DND-41 (cell line): Measurements from ENCODE around the gene LARP1.

Experiments
- ATAC-seq: fragments of 200-7000 bp; cut with Tn5 transposase; 3 replicates; pipeline ENCODE4 v1.9.1; 2021; ENCODE audit warnings: low read depth; ENCODE audit not compliant: insufficient read depth
- DNase-seq: peaks from one replicate; pipeline ENCODE4 v3.0.0-alpha.2; 2020
- H2AFZ ChIP-seq: 2 replicates; pipeline ENCODE4 v1.6.0; 2012; ENCODE audit warnings: low read depth, low read length
- H3K27ac ChIP-seq: 2 replicates; pipeline ENCODE4 v1.5.1; 2012; ENCODE audit warnings: low read length, inconsistent platforms
- H3K27me3 ChIP-seq: fragments of 200-600 bp; sonication (generic); 2 replicates; pipeline ENCODE4 v1.6.0; 2012; ENCODE audit warnings: low read length, mild to moderate bottlenecking, inconsistent platforms; ENCODE audit not compliant: insufficient read depth, poor library complexity
- H3K36me3 ChIP-seq: 2 replicates; pipeline ENCODE4 v1.5.1; 2012; ENCODE audit warnings: low read length, inconsistent platforms; ENCODE audit not compliant: insufficient read depth
- H3K4me1 ChIP-seq: 2 replicates; pipeline ENCODE4 v1.5.1; 2012; ENCODE audit warnings: mild to moderate bottlenecking, low read length; ENCODE audit not compliant: insufficient read depth
- H3K4me2 ChIP-seq: 2 replicates; pipeline ENCODE4 v1.6.0; 2012; ENCODE audit warnings: mild to moderate bottlenecking, moderate library complexity, low read length, inconsistent platforms; ENCODE audit not compliant: insufficient read depth
- H3K4me3 ChIP-seq, 2 experiments: fragments of 200-600 bp in 1 of 2; shearing (Covaris generic) in 1 of 2; 2 replicates each; pipeline ENCODE4 v1.5.1; 2012 to 2016; ENCODE audit warnings: inconsistent platforms in 2 of 2, low read length in 2 of 2, mild to moderate bottlenecking in 2 of 2, low read depth in 1 of 2, moderate library complexity in 1 of 2
- H3K79me2 ChIP-seq: 2 replicates; pipeline ENCODE4 v1.6.0; 2012; ENCODE audit warnings: low read length, inconsistent platforms; ENCODE audit not compliant: insufficient read depth
- H3K9ac ChIP-seq: 2 replicates; pipeline ENCODE4 v1.6.0; 2012; ENCODE audit warnings: low read depth, mild to moderate bottlenecking, inconsistent platforms, low read length, moderate library complexity
- H3K9me3 ChIP-seq: 2 replicates; pipeline ENCODE4 v1.5.1; 2012; ENCODE audit warnings: low read length, moderate library complexity, mild to moderate bottlenecking, inconsistent platforms; ENCODE audit not compliant: insufficient read depth, severe bottlenecking
- H4K20me1 ChIP-seq: 2 replicates; pipeline ENCODE4 v1.6.0; 2012; ENCODE audit warnings: low read length; ENCODE audit not compliant: insufficient read depth
- EZH2 ChIP-seq: IDR thresholded peaks from 3 replicates; pipeline ENCODE4 v1.6.1; 2012; ENCODE audit warnings: borderline replicate concordance, low read depth, mild to moderate bottlenecking, moderate library complexity, low read length, inconsistent platforms; ENCODE audit not compliant: severe bottlenecking
- TF ChIP-seq, protein P1 (sequence below): IDR thresholded peaks from 2 replicates; pipeline ENCODE4 v1.5.1; 2012; ENCODE audit warnings: borderline replicate concordance, low read length, moderate library complexity, mild to moderate bottlenecking; ENCODE audit not compliant: poor library complexity, severe bottlenecking; ENCODE audit errors: extremely low read depth

The LARP1 gene

DNA sequence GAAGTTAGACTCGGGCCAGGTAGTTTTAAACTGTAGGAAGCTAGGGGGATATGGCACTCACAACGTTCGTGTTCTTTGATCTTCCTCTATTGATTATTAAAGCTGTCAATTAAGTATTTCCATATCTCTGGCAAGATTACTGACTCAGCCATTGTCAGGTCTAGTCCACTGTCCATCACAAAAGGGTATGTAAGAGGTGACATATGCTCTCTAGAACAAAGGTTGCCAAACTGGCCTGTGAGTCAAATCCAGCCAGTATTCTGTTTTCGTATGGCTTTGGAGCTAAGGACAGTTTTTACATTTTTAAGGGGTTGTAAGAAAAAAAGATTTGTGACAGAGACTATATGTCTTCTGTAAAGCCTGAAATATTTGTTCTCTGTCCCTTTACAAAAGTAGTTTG, 51.0 kb downstream of the LARP1 start:
- H3K4me3 ChIP-seq = no peak overlapping the region
- H3K36me3 ChIP-seq = peaks cover 97% of the 10 kb centered on the region
- H3K27ac ChIP-seq = no peak overlapping the region
- H3K9me3 ChIP-seq = no peaks in the 10 kb centered on the region
- no peak overlapping the region for H3K9ac ChIP-seq
- H3K79me2 ChIP-seq = peaks cover 33% of the 10 kb centered on the region
- H3K4me2 ChIP-seq = no peak overlapping the region
- DNase-seq (no peak), ATAC-seq (no peak)
- H4K20me1 ChIP-seq = peaks cover 65% of the 10 kb centered on the region
- TF ChIP-seq, protein P1, sequence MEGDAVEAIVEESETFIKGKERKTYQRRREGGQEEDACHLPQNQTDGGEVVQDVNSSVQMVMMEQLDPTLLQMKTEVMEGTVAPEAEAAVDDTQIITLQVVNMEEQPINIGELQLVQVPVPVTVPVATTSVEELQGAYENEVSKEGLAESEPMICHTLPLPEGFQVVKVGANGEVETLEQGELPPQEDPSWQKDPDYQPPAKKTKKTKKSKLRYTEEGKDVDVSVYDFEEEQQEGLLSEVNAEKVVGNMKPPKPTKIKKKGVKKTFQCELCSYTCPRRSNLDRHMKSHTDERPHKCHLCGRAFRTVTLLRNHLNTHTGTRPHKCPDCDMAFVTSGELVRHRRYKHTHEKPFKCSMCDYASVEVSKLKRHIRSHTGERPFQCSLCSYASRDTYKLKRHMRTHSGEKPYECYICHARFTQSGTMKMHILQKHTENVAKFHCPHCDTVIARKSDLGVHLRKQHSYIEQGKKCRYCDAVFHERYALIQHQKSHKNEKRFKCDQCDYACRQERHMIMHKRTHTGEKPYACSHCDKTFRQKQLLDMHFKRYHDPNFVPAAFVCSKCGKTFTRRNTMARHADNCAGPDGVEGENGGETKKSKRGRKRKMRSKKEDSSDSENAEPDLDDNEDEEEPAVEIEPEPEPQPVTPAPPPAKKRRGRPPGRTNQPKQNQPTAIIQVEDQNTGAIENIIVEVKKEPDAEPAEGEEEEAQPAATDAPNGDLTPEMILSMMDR = no peak
- TF ChIP-seq EZH2 = no peak
- H3K27me3 ChIP-seq = no peaks in the 10 kb centered on the region
- H3K4me1 ChIP-seq = no peaks in the 10 kb centered on the region
- no peak overlapping the region for H2AFZ ChIP-seq

DNA sequence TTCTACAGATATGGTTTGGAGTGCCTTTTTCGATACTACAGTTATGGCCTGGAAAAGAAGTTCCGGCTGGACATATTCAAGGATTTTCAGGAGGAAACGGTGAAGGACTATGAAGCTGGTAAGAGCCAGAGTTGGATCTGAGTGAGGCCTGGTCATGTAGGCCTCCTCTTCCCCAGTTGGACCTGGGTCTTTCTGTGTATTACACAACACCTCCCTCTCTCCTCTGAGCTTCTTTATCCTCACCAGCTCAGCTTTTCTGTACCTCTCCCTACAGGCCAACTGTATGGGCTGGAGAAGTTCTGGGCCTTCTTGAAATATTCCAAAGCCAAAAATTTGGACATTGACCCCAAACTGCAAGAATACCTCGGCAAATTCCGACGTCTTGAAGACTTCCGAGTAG, 56.1 kb downstream of the LARP1 start:
- TF ChIP-seq EZH2 = no peak
- TF ChIP-seq, protein P1 = no peak
- no peak for ATAC-seq
- no peak for DNase-seq
- Histone ChIP-seq H3K27ac (no peak overlapping the region), H3K9ac (no peak overlapping the region), H3K27me3 (no peaks in the 10 kb centered on the region), H2AFZ (no peak overlapping the region), H3K4me1 (no peaks in the 10 kb centered on the region), H4K20me1 (peaks cover 53% of the 10 kb centered on the region), H3K9me3 (no peaks in the 10 kb centered on the region), H3K4me3 (no peak overlapping the region), H3K79me2 (peaks cover 20% of the 10 kb centered on the region), H3K36me3 (peaks cover 95% of the 10 kb centered on the region), H3K4me2 (no peak overlapping the region)

GRCh38 chr5:154811653-154812465, 56.7 kb downstream of the LARP1 start:
- Histone ChIP-seq H3K36me3 (peaks cover 95% of the 10 kb centered on the region), H3K27me3 (no peaks in the 10 kb centered on the region), H3K9me3 (no peaks in the 10 kb centered on the region), H3K4me2 (no peak overlapping the region), H4K20me1 (peaks cover 49% of the 10 kb centered on the region), H3K4me3 (no peak overlapping the region), H3K27ac (no peak overlapping the region), H3K79me2 (peaks cover 20% of the 10 kb centered on the region), H3K4me1 (no peaks in the 10 kb centered on the region), H2AFZ (no peak overlapping the region), H3K9ac (no peak overlapping the region)
- TF ChIP-seq, protein P1 = peak; percentile 87
- no peak for TF ChIP-seq EZH2
- DNase-seq (peak; percentile 61), ATAC-seq (peak; percentile 74)
